Measurements from ENCODE around the gene NUSAP1. TPM values are rescaled to one million over a fixed set of nuclear protein-coding genes. Genes with fewer than 3 reads are reported as not detected.

The NUSAP1 gene
- total RNA-seq, 1 experiment from 2014 or later = 146 TPM

GRCh38 chr15:41394924-41395323 is 62.2 kb downstream of the NUSAP1 start (continued):
- TF ChIP-seq ZBTB33 (IDR thresholded peaks at IDR 0.05; ENCODE audit: extremely low read depth, insufficient replicate concordance, low read length) = no peak
- TF ChIP-seq POLR2AphosphoS5 (IDR thresholded peaks at IDR 0.05; ENCODE audit: low read depth, low read length) = no peak
- TF ChIP-seq CTCF (IDR thresholded peaks at IDR 0.05 in 2 of 3, conservative IDR thresholded peaks at IDR 0.05 in 1 of 3; ENCODE audit: borderline replicate concordance in 1 of 3, insufficient read depth in 1 of 3, low read depth in 2 of 3, low read length in 2 of 3) = no peak
- no peak for TF ChIP-seq EZH2phosphoT487 (IDR thresholded peaks at IDR 0.05; ENCODE audit: borderline replicate concordance)
- TF ChIP-seq MAX (IDR thresholded peaks at IDR 0.05) = no peak
- no peak for TF ChIP-seq RAD21 (IDR thresholded peaks at IDR 0.05; ENCODE audit: low read depth)

- Histone ChIP-seq H3K4me2 (ENCODE audit: low read length) (no peak overlapping the region), H3K27me3 (ENCODE audit: insufficient read depth, low read length) (no peaks in the 10 kb centered on the region), H3K27ac (ENCODE audit: low read depth, low read length) (no peak overlapping the region), H3K36me3 (ENCODE audit: control insufficient read depth in 1 of 2, insufficient read depth in 2 of 2, low read length in 2 of 2) (peaks cover 0 to 2% of the 10 kb centered on the region in 2 experiments; a peak in 2 of 4 replicates), H3K9ac (ENCODE audit: low read length) (no peak overlapping the region), H3K4me1 (ENCODE audit: control insufficient read depth in 1 of 2, insufficient read depth in 2 of 2, low read length in 2 of 2) (peaks cover under 1 to 2% of the 10 kb centered on the region in 2 experiments; a peak in 2 of 4 replicates), H2AFZ (ENCODE audit: low read depth, low read length, poor library complexity, severe bottlenecking) (no peak overlapping the region), H3K9me2 (ENCODE audit: insufficient read depth) (no peaks in the 10 kb centered on the region), H3K79me2 (ENCODE audit: insufficient read depth, low read length) (no peaks in the 10 kb centered on the region), H3K4me3 (replicated peaks in 1 of 2; ENCODE audit: low read depth in 1 of 2, low read length in 2 of 2) (no peak overlapping the region), H3K9me3 (ENCODE audit: control insufficient read depth in 1 of 2, insufficient read depth in 1 of 2, low read depth in 1 of 2, low read length in 2 of 2) (no peaks in the 10 kb centered on the region), H4K20me1 (ENCODE audit: insufficient read depth) (no peaks in the 10 kb centered on the region)
- RAD21 ChIA-PET (ENCODE audit: low non-redundant PET in 1 of 2, low total read pairs in 2 of 2, uncharacterized antibody in 2 of 2, unreplicated experiment in 2 of 2) = no interaction called here
- POLR2A ChIA-PET = no interaction called here
- BruUV-seq (replicated peaks) = no TSS peak
- DNase-seq (ENCODE audit: low read depth, low spot score) (no peak), ATAC-seq (no peak)
- intact Hi-C loops (cut with micrococcal nuclease) = no loop called here
- TF ChIP-seq FOSL1 (IDR thresholded peaks at IDR 0.05; ENCODE audit: low read depth) (no peak), EZH2 (IDR thresholded peaks at IDR 0.05) (no peak)
- CTCF ChIA-PET = no interaction called here
These were observed 63.4 kb downstream of the NUSAP1 start for GRCh38 chr15:41396111-41396510.

Data from HCT116 (cell line).